HG03354 (cell line): Measurements from ENCODE around the gene VSTM2B.

ENCODE experiments used
- ATAC-seq: cut with Tn5 transposase; IDR thresholded peaks from one replicate; pipeline ENCODE4 v1.9.1; 2021; ENCODE audit warnings: mild to moderate bottlenecking; ENCODE audit not compliant: unreplicated experiment, poor library complexity, severe bottlenecking

VSTM2B gene

DNA sequence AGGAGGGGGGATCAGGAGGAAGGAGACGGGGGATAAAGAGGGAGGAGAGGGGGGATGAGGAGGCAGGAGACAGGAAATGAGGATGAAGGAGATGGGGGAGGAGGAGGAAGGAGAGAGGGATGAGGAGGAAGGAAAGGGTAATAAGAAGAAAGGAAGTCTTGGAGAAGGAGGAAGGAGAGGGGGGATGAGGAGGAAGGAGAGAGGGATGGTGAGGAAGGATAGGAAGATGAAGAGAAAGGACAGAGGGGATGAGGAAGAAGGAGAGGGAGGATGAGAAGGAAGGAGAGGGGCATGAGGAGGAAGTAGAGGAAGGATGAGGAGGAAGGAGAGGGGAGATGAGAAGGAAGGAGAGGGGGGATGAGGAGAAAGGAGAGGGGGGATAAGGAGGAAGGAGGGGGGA, 13.0 kb upstream of the VSTM2B start:
- ATAC-seq = no peak

DNA sequence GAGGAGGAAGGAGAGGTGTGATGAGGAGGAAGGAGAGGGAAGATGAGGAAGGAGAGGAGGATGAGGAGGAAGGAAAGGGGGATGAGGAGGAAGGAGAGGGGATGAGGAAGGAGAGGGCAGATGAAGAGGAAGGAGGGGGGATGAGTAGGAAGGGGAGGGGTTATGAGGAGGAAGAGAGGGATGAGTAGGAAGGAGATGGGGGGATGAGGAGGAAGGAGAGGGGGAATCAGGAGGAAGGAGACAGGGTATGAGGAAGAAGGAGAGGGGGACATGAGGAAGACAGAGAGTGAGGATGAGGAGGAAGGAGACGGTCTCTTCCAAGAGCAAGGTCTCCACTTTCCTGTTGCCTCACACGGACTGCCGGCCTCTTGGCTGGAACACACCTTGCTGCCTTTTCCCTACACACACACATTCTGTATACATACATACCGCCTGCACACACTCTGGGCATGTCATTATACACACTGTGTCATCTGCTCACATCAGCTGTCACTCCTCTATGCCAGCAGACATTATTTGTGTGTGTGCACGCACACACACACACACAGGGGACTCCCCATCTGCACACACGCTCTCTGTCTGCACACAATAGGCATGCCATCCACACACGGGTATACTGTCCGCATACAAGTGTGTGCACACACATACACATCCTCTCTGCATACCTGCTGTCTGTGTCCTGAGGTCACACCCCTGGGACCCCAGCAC, 11.1 kb upstream of the VSTM2B start:
- ATAC-seq = peak; percentile 59

DNA sequence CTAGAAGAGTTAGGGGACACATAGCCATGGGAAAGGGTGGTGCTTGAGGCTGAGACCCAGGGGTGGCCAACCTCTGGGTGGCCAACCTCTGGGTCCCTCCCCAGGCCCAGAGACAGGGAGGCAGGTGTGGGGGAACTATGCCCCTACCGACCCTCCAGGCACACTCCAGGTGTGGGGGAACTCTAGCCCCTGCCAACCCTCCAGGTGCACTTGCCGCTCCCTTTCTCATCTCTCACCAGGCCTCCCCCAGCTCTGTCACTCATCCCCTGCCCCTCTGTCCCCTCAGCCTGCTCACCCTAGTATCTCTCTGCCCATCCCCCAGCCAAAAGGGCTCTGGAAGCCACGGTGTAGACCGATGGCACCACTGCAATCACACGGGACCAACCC, 10.6 kb upstream of the VSTM2B start:
- peak; percentile 20 for ATAC-seq

DNA sequence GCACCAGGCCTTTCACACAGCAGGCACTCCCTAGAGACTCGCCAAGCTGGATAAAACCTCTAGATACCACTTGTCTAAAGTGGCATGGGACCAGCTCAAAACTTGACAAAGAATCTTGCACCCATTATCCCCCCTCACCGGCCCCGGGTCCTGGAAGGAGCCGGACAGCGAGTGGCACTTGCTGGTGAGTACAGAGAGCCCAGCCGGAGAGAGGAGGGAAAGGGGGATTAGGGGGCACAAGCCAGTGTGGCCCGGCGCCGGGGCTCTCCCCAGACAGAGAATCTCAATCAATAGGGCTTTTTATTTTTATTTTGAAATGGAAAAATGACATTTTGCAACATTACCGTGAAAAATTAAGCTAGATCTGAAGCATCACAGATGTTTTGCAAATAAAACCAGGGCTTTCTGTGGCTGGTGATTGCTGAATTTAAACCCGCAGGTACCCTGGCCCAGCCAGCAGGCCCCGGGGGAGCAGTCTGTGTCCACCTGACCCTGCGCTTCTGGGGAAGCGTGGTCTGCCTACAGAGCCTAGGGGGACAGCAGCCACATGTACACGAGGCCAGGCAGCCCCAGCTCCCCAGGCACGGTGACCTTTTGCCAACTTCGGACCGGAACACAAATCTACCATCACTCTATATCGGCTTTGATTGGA, 10.0 kb upstream of the VSTM2B start:
- peak; percentile 14 for ATAC-seq

DNA sequence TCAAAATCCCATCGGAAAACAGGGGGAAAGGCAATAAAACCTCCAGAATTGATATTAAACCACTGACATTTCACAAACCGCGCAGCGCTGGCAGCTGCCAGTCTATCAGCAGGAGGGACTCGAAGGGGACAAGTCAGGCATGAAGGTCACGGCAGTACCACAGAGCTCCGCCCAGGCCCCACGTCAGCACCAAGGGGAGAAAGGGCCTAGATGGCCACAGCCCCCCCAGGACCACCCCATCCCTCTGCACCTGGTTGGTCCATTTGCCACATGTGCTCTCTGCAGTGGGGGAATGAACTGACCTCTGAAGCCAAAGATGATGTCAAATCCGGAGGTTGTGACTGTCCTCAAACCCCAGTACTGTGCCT, 9.5 kb upstream of the VSTM2B start:
- ATAC-seq = no peak

DNA sequence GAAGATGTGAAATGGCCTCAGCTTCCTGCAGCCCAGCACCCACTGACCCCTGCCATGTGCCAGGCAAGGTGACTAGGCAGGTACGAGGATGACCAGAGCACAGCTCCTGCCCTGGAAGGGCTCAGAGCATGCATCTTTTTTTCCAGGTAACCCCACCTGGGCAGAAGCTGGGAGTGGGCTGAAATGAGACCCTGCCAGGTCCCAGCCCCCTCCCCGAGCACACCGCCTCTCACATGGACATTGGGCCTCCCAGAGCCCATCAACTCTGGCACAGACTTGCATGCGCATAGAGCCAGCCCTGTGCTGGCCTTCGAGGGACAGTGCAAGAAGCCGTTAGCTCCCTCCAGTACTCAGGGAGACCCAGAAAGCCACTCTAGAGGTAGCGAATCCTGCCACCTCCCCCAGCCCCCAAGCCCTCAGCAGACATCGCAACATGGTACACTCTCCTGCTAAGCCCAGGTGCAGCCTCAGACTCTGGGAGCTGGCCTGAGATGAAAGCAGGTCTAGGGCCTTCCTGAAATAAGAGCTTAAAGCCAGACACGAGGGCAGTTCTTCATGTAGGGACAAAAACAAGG, 8.9 kb upstream of the VSTM2B start:
- ATAC-seq = no peak

DNA sequence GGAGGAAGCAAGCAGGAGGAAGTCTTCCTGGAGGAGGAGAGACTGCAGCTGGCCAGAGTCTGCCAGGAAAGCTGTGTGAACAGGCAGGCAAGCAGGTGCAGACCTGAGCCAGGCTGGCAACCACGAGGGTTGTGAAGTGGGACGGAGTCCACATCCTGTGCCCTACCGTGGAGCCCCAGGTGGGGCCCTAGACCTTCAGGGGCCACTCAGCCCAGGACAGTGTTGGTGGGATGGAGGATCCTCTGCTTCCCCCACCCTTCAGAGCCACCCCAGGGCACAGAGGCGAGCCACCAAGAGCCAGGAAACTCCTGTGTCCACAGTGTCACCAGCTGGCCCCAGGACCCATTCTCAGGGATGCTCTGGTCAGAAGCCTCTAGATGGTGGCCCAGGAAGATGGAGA, 8.4 kb upstream of the VSTM2B start:
- no peak for ATAC-seq

DNA sequence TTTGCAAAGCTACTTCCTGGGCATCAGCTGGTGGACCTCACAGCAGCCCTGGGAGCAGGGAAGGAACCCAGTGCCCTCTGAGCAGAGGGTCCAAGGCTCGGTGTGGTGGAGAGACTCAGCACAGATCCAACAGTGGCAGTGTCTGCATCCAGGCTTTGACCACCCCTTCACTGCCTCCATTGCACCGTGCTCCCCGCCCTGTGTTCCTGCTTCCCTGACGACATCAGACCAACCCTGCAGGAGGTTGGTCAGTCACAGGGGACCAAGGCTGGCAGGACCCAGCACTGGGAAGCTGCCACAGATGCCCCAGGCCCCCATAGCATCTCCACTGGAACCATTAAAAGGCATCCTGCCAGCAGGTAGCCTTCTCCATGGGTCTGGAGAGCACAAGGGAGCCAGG, 7.8 kb upstream of the VSTM2B start:
- no peak for ATAC-seq

DNA sequence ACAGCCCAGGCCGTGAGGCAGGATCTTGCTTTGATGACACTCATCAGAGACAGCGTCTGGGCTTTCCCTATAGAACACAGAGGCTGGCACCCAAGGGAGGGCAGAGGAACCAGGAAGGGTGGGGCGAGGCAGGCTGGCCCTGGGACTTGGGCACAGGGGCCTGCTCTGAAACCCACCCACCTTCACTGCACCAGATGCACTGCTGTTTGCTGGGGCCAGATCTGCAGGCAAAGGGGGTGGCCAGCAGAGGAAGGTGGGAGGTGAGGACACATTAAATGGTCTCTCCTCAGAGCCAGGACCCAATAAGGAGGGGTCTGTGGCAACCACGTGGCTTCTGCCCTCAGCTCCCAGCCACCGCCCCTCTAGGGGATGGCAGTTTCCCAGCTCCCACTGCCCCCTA, 6.6 kb upstream of the VSTM2B start:
- no peak for ATAC-seq

DNA sequence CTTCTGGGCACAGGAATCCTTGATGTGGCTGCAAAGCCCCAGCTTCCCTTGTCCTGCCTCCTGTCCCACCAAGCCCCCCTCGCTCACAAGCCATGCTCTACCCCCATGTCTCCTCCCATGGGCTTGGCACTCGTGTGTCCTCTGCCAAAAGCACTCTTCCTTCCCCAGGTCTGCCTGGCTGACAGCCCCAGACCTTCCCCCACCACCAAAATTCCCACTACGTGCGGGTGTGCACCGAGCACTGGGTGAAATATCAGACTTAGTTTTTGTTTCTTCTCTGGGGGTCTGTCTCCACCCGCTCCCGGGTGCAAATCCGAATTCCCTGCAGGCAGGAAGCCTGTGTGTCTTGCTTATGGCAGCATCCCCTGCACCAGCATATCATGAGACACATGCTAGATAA, 5.9 kb upstream of the VSTM2B start:
- no peak for ATAC-seq

DNA sequence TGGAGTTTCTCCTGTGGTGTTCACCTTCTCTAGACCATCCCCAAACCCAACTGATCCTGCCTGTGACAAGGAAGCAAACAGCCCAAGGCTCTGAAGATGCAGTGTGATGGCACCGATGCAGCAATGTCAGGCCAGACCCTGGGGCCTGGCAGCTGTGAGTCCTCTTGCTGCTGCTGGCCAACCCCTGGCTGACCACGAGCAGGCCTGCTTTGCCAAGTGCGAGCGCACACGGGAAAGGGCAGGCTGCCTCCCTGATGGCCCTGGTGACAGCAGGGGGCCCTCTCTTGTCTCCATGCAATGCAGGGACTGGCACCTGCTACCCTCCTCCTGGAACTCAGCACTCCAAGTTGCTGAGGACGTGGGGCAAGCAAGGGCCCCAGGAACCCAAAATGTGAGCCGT, 5.4 kb upstream of the VSTM2B start:
- no peak for ATAC-seq

DNA sequence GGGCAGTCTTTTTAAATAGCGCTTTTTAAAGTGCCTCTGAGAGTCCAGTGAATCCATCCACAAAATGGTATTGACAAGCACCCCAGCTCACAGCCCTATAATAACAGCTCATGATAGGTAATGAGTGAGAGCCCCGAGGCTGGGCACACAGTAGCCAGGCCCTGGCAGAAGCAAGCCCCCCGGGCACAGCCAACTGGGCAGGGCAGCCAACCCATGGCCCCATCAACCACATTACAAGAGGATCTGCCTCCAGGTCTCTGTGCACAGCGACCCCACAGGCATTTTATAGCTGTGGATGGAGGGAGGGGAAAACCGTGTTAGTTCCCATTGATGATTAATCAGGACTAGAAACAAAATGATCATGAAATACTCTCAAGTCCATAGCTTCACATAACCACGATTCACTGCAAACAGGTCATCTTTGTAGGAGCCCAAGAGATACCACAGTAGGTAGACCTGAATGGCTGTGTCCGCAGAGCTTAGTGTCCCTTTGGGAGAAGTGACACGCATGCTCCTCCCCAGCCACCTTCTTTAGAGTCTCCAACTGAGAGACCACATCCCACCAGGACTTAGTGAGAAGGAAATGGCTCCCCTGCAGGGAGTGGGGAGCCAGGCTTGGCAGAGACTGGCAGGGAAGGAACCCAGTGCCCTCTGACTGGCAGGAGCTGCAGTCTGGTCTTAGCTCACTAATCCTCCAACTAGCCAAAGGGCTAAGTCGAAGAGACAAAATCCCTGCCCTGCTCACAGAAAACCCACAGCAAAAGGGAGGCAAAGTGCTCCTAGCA, 4.3 kb upstream of the VSTM2B start:
- ATAC-seq = no peak

DNA sequence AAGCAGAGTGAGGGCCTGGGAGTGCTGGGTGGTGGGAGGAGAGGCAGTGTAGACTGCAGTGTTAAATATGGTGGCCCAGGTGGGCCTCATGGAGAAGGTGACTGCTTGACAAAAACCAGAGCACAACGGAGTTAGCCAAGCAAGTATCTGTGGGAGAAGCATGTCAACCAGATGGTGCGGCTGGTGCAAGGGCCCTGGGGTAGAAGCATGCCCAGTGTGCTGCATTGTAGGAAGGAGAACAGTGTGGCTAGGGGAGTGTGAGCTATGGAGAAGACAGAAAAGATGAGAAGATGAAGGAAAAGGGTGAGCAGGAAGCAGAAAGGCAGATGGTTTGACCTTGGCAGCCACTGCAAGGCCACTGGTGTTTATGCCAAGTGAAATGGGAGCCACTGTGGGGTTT, 2.2 kb upstream of the VSTM2B start:
- no peak for ATAC-seq

DNA sequence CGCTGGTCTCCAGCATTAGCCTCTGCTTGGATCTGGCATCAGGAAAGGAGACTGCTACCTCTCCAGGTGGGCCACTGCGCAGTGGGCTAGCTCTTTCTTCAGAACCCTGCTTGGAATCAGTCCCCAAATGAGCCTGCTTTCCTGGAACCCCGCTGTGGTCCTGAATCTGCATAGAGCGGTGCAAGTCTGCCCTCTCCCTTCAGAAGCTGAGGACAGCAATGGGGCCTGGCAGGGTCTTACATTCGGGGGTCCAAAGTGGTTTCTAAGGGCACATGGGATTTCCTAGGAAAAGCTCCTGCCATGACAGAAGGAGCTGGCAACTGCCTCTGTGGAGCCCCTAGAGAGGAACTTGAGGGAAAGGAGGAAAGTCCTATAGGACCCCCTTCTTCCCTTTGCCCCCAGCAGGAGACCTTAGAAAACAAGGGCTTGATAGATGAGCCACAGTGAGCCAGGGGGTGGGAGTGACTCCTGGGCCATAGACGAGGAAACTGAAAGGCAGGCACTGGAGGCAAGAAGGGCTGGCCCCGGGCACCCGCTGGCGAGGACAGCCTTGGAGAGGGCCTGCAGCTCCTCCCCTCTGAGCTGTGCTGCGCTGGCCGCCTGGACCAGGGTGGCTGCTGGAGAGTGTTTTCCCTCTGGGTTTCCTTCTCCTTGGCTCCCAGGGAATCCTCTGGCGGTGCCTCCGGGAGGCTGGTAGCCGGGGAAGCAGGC, 1.4 kb upstream of the VSTM2B start:
- ATAC-seq = no peak

DNA sequence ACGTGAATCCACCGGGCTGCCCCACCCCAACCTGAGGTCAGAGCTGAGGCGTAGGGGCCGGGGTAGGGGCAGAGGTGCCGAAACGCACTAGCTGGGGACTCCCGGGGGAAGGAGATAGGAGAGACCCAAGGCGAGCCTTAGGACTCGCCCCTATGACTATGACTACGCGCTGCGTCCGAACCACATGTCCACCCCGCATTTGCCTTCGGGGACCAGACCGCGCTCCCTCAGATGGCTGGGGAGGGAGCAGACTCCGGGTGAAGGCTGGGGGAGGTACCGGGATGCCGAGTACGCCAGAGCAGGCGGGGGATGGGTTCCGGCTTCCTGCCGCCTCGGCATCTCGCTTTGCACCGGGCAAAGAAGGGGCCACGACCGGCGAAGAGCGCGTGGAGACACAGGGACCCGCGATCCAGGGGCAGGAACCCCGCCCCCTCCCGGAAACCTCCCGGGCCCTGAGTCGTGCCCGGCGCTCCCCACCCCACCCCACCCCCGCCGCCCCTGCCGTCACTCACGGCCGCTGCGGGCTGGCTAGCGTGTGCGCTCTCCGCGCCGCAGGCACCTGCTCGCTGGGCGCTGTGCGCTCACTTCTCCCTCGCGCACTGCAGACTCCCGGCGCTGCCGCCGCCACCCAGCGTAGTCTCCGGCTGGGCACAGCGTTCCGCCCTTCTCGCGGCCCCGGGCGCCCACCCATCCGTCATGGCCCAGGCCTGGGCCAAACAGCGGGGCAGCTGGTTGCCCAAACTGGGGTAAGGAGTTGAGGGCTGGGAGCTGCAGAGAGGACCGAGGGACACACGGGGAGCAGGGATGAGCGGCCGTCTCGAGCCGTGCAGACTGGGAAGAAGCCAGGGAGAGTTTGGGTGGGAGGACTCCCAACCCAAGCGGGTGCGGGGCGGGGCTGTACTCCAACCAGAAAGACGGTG, 622 bp upstream of the VSTM2B start:
- no peak for ATAC-seq

DNA sequence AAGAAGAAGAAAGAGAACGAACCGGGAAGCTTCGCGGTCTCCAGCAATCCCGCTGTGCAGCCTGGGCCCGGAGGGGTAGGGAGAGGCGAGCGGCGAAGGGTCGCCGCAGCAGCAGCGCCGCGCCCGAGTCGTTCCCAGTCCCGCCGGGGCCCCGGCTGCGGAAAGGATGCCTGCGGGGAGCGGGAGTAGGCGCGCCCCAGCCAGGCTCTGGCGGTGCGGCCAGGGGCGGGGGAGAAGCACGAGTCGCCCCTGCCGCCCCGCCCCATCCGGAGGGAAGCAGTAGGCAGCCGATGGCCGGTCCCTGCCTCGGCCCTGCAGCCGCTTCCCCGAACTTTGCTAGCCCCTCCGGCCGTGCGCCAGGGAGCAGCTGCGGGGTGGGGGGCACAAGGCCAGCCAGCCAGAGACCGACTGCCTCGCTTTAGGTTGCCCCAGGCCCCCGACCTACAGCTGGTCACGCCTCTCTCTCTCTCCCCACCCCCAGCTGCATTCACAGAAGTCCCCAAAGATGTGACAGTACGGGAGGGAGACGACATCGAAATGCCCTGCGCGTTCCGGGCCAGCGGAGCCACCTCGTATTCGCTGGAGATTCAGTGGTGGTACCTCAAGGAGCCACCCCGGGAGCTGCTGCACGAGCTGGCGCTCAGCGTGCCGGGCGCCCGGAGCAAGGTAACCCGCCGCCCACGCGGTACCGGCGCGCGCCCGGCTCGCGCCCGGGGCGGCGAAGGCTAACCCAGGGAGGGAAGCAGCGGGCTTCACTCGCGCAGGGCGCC, 1.1 kb downstream of the VSTM2B start:
- no peak for ATAC-seq

DNA sequence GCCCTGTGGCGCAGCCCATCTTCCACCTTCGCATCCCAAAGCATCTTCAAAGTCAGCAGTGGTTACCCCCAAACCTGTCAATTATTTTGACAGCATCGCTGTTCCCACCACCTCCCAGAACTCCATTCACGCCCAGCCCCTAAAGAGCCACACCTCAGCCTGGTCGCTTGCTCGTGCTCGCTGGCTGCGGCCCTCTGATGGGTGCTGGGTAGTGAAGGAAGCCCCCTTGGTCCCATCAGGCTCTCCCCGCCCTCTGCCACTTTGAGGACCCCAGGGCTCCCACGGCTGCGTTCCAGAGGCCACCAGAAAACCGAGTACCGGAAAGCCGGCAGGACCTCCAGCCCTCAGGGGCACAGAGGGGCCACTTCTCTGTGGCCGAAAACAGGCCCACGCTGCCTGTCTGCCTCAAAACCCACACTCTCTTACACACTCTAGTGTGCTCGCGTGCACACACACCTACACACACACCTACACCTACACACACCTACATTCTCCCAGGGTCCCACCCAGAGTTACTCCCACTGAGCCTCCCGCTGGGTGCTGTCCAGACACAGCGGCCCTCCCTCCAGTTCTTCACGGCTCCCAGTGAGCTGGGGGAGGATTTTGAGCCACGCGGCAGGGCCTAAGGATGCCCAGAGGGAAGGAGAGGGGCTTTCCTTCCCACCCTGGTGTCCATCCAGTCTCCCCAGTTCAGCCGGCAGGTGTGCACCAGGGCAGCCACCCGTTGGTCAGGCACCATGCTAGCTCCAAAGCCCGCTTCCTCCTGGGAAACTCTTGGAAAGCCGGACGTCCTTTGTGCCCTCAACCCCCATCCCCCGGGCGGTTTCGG, 1.9 kb downstream of the VSTM2B start:
- no peak for ATAC-seq
